Mucosa of descending colon (tissue), 3 donors: Measurements from ENCODE around the gene JMJD8. TPM values are rescaled to one million over a fixed set of nuclear protein-coding genes. Genes with fewer than 3 reads are reported as not detected.

ENCODE experiments used
- ATAC-seq: fragments of 200-7000 bp; cut with Tn5 transposase; one replicate; pipeline ENCODE4 v1.9.1; 2020; ENCODE audit warnings: mild to moderate bottlenecking, moderate library complexity
- DNase-seq, 3 donors: peaks; one replicate each; pipeline ENCODE4 v3.0.0-alpha.2; 2020
- H3K36me3 ChIP-seq: fragments of 200-600 bp; one replicate; pipeline ENCODE4 v1.8.0; 2021; ENCODE audit warnings: low read depth, mild to moderate bottlenecking
- H3K4me1 ChIP-seq: fragments of 200-600 bp; one replicate; pipeline ENCODE4 v1.8.0; 2021; ENCODE audit warnings: low read depth, mild to moderate bottlenecking
- H3K4me3 ChIP-seq: fragments of 200-600 bp; one replicate; pipeline ENCODE4 v1.8.0; 2021; ENCODE audit warnings: mild to moderate bottlenecking
- H3K9me3 ChIP-seq: fragments of 200-600 bp; one replicate; pipeline ENCODE4 v1.8.0; 2021; ENCODE audit warnings: mild to moderate bottlenecking
- intact Hi-C, 2 donors: fragments of 100-400 bp; cut with DNase I in 1 of 2; cut with micrococcal nuclease in 1 of 2; formaldehyde crosslinking; loops; one replicate each; pipeline versions ENCODE4 v1.11.0 to v1.11.1; 2022; cut with DNase I, micrococcal nuclease
- total RNA-seq, 3 donors: library from RNA; stranded (reverse); fragmentation: NEBNext Ultra II Directional in 2 of 3; extraction: Animal tissue kit (Norgen Biotek cat#: 25700) in 2 of 3; gene quantifications; one replicate each; pipeline versions ENCODE4 v1.2.1 to v1.2.4, GENCODE V29; 2021 to 2023
- TF ChIP-seq, protein P1 (sequence below): fragments of 200-600 bp; IDR thresholded peaks from one replicate; pipeline ENCODE4 v1.8.0; 2022; ENCODE audit warnings: antibody characterized with exemption, mild to moderate bottlenecking
- donor health status: DM: no; HTN: no; CAD: no; lungs with moderate emphysema.
- donor health status: DM: no; HTN: no; CAD: no.
- donor health status: DM: no; HTN: yes; CAD: no.

The JMJD8 gene
- total RNA-seq, 3 donors from 2014 or later, result 39.5 to 60.5 (median 46.9) TPM

DNA sequence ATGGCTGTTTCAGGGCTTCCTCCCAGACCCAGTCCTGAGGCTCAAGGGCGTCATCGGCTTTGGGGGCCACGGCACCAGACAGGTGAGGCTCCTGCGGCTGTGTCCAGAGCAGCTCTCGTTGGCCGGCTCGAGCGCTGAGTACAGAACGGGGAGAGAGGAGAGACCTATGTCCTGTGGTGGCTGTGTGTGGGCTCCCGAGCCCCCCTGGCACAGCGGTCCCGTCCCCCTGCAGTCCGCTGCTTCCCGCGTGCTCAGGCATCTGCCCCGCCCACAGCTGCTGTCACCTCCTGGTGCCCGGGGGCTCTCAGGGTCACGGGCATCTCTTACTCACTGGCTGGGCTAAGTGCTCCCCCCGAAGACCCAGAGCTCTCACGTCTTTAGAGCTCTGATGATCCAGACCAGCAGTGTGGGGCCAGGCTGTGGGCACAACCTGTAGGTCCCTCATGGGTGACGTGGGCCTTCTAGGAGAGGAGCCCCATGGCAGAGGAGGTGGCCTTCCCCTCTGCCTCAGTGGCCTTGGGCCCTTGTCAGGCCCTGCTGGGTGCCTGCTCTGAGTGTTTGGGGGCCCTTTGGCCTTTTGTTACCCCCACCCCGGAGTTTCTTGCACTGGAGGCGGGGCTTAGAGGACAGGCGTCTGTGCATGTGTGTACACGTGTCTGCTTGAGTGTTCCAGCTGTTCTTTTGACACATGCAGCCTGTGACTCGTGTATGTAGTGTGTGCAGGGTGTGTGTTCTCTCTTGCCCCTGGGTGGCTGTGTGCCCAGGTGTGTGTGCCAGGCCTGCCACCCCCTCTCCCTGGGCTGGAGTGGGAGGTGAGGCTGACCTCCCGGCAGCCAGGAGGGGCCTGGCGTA is 31.5 kb downstream of the JMJD8 start:
- no peaks in the 10 kb centered on the region for H3K9me3 ChIP-seq
- H3K36me3 ChIP-seq, result no peaks in the 10 kb centered on the region
- ATAC-seq (no peak), DNase-seq (no peak)
- TF ChIP-seq, protein P1, sequence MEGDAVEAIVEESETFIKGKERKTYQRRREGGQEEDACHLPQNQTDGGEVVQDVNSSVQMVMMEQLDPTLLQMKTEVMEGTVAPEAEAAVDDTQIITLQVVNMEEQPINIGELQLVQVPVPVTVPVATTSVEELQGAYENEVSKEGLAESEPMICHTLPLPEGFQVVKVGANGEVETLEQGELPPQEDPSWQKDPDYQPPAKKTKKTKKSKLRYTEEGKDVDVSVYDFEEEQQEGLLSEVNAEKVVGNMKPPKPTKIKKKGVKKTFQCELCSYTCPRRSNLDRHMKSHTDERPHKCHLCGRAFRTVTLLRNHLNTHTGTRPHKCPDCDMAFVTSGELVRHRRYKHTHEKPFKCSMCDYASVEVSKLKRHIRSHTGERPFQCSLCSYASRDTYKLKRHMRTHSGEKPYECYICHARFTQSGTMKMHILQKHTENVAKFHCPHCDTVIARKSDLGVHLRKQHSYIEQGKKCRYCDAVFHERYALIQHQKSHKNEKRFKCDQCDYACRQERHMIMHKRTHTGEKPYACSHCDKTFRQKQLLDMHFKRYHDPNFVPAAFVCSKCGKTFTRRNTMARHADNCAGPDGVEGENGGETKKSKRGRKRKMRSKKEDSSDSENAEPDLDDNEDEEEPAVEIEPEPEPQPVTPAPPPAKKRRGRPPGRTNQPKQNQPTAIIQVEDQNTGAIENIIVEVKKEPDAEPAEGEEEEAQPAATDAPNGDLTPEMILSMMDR, result no peak
- intact Hi-C loops, result loop anchor here in 1 of 2 donors (10.0 kb wide), 1 partner anchor 58 kb away; the partner anchor contains the start of gene RAB40C
- H3K4me3 ChIP-seq, result no peak overlapping the region
- H3K4me1 ChIP-seq, result peaks cover 16% of the 10 kb centered on the region

DNA sequence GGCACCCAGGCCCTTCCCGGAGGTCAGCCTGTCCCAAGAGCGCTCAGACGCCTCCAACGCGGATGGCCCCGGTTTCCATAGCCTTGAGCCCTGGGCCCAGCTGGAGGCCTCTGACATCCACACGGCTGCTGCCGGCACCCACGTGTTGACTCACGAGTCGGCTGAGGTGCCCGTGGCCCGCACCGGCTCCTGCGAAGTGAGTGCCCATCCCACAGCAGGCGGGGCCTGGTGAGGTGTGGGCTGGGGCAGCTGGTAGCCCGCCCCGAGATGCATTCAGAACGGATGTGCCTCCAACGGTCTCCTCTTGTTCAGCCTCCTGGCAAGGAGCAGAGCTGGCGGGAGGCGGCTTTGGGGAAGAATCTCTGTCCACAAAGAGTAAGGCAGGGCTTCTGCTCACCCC is 32.3 kb downstream of the JMJD8 start:
- intact Hi-C loops, result loop anchor here in 1 of 2 donors (10.0 kb wide), 1 partner anchor 57 kb away; the partner anchor contains the start of gene RAB40C
- ATAC-seq, result no peak
- TF ChIP-seq, protein P1, result no peak
- no peaks in the 10 kb centered on the region for H3K9me3 ChIP-seq
- H3K36me3 ChIP-seq, result no peaks in the 10 kb centered on the region
- DNase-seq, result no peak
- no peak overlapping the region for H3K4me3 ChIP-seq
- peaks cover 24% of the 10 kb centered on the region for H3K4me1 ChIP-seq

DNA sequence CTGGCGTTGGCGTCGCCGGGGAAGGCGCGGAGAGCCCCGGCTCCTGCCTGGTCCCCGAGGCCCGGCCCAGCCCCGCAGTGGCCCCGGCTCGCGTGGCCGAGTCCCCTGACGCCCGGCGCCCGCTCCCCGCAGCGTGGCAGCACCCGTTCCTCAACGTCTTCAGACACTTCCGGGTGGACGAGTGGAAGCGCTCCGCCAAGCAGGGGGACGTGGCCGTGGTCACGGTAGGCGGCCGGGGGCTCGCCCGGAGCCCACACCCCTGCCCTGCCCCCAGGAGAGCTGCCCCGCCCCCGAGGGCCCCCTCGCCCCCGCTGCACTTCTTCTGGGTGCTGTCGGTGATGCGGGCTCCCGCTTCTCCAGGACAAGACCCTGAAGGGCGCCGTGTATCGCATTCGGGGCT is 34.5 kb downstream of the JMJD8 start:
- TF ChIP-seq, protein P1, result no peak
- Histone ChIP-seq H3K4me3 (peak overlapping the region; percentile 25), H3K9me3 (no peaks in the 10 kb centered on the region), H3K36me3 (no peaks in the 10 kb centered on the region), H3K4me1 (peaks cover 44% of the 10 kb centered on the region)
- DNase-seq (peak in 1 of 3 donors; percentile 58), ATAC-seq (no peak)
- intact Hi-C loops, result loop anchor here in 1 of 2 donors (10.0 kb wide), 1 partner anchor 55 kb away; the partner anchor contains the start of gene RAB40C

DNA sequence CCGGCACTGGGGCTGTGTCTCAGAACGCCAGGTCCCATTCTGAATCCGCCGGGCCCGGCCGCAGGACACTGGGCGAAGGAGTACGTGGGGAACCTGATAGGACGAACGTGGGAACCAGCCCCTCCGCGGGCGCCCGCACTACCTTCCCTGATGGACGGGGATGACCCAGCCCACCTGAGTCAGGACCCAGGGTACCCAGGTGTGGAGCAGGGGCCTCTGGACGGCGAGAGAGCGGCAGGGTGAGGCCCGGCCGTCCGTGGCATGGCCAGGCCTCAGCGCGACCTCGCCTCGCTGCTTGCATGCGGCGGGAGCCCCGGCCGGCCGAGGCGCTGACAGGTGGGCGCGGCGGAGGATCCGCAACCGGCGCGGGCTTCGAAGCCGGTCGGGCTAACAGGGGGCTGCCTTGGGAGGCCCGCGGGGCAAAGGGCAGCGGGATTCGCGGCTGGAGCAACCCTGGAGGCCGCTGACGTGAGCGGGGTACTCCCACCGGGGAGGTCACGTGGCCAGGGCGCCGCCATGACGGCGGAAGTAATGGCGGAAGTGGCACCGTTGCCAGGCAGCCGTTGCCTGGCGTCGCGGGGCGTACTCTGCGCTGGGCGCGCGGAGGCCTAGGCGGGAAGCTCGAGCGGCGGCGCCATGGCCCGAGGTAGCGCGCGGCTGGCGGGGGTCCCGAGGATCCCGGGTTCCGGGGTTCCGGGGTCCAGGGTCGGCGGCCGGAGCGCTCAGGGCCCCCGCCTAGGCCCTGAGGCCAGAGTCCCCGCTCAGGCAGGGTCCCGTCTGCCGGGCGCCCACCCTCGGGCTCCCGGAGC is 35.1 kb downstream of the JMJD8 start, which contains the start of gene WDR90:
WDR90 (plus strand) TSS at position 585 of the 809 bp plus-strand sequence; CDS start at position 637, 52 bp downstream.
- H3K4me3 ChIP-seq, result peak within 1 kb of the TSS; percentile 25
- ATAC-seq (peak; percentile 72), DNase-seq (peak; percentile 95 to 97 (median 97))
- intact Hi-C loops, result no loop called here
- TF ChIP-seq, protein P1, result no peak
- H3K36me3 ChIP-seq, result no peaks in the 10 kb centered on the region
- H3K4me1 ChIP-seq, result peaks cover 50% of the 10 kb centered on the region
- no peaks in the 10 kb centered on the region for H3K9me3 ChIP-seq

DNA sequence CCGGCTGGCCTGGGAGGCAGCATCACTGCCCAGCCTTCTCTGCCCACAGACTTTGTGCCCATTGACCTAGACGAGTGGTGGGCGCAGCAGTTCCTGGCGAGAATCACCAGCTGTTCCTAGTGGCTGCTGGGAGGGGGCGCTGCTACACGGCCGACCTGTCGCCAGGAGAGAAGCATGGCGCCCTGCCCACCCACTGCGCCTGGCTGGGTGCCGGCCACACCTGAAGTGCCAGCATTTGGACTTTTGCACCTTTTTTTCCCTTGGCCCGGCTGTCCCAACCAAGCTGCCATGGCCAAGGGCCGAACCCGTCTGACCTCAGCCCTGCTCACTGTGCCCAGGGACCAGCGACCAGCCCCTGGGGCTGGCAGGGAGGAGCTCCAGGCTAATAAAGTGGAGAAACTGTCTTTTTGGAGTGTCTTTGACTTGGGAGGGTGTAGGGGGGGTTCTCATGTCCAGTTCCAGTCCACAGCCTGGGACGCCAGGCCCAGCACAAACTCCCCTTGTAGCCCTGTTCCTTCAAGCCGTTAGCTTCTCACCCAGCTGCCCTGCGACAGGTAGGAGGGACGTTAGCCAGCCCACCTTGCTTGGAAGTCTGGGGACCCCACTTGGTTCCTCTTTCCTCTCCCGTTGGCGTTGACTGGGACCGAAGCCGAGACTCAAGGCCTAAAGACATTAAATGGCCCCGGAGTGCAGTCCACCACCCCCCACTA is 35.9 kb downstream of the JMJD8 start:
- Histone ChIP-seq H3K36me3 (no peaks in the 10 kb centered on the region), H3K4me1 (peaks cover 55% of the 10 kb centered on the region), H3K4me3 (peak overlapping the region; percentile 25), H3K9me3 (no peaks in the 10 kb centered on the region)
- intact Hi-C loops, result no loop called here
- ATAC-seq (peak; percentile 55), DNase-seq (peak; percentile 88 to 90 (median 89))
- TF ChIP-seq, protein P1, result no peak
